ENCODE measurements around the gene CHID1.

- no peak for TF ChIP-seq POLR2A (IDR thresholded peaks at IDR 0.05)
- TF ChIP-seq, protein P1, sequence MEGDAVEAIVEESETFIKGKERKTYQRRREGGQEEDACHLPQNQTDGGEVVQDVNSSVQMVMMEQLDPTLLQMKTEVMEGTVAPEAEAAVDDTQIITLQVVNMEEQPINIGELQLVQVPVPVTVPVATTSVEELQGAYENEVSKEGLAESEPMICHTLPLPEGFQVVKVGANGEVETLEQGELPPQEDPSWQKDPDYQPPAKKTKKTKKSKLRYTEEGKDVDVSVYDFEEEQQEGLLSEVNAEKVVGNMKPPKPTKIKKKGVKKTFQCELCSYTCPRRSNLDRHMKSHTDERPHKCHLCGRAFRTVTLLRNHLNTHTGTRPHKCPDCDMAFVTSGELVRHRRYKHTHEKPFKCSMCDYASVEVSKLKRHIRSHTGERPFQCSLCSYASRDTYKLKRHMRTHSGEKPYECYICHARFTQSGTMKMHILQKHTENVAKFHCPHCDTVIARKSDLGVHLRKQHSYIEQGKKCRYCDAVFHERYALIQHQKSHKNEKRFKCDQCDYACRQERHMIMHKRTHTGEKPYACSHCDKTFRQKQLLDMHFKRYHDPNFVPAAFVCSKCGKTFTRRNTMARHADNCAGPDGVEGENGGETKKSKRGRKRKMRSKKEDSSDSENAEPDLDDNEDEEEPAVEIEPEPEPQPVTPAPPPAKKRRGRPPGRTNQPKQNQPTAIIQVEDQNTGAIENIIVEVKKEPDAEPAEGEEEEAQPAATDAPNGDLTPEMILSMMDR (IDR thresholded peaks at IDR 0.05), result no peak
Observed at GRCh38 chr11:913043-913442, 2.4 kb upstream of the CHID1 start.

Data from body of pancreas (tissue), 4 donors.